Measurements from ENCODE around the gene ZNF385C.

Gene ZNF385C

GRCh38 chr17:42126836-42127235 is 28.6 kb upstream of the ZNF385C start:
- no peak for TF ChIP-seq SPI1 (IDR thresholded peaks at IDR 0.05; ENCODE audit: borderline replicate concordance, low read depth)
- DNase-seq (ENCODE audit: low read depth in 1 of 2, low spot score in 1 of 2), result no peak
- no peak overlapping the region for H3K4me3 ChIP-seq (replicated peaks; ENCODE audit: insufficient read depth, low read length)
- H3K27me3 ChIP-seq (ENCODE audit: insufficient read depth, poor library complexity, severe bottlenecking), result no peaks in the 10 kb centered on the region
- no peak overlapping the region for H3K27ac ChIP-seq (replicated peaks)

- no peak for TF ChIP-seq GABPA (IDR thresholded peaks at IDR 0.05; ENCODE audit: low read depth)
- TF ChIP-seq REST (IDR thresholded peaks at IDR 0.05; ENCODE audit: insufficient replicate concordance, low read depth), result no peak
- TF ChIP-seq CTCF (IDR thresholded peaks at IDR 0.05; ENCODE audit: insufficient read depth, low read length), result no peak
- TF ChIP-seq POLR2AphosphoS5 (IDR thresholded peaks at IDR 0.05; ENCODE audit: low read depth), result no peak
- no peak for TF ChIP-seq SPI1 (IDR thresholded peaks at IDR 0.05; ENCODE audit: borderline replicate concordance, low read depth)
- no peak overlapping the region for H3K4me3 ChIP-seq (replicated peaks; ENCODE audit: insufficient read depth, low read length)
- no peak for DNase-seq (ENCODE audit: low read depth in 1 of 2, low spot score in 1 of 2)
- no peaks in the 10 kb centered on the region for H3K27me3 ChIP-seq (ENCODE audit: insufficient read depth, poor library complexity, severe bottlenecking)
- H3K27ac ChIP-seq (replicated peaks), result no peak overlapping the region
Observed at GRCh38 chr17:42125565-42125964, 27.3 kb upstream of the ZNF385C start.

- no peak for TF ChIP-seq SPI1 (IDR thresholded peaks at IDR 0.05; ENCODE audit: borderline replicate concordance, low read depth)
- TF ChIP-seq CTCF (IDR thresholded peaks at IDR 0.05; ENCODE audit: insufficient read depth, low read length), result no peak
- H3K4me3 ChIP-seq (replicated peaks; ENCODE audit: insufficient read depth, low read length), result no peak overlapping the region
- H3K27ac ChIP-seq (replicated peaks), result no peak overlapping the region
- DNase-seq (ENCODE audit: low read depth in 1 of 2, low spot score in 1 of 2), result no peak
- no peaks in the 10 kb centered on the region for H3K27me3 ChIP-seq (ENCODE audit: insufficient read depth, poor library complexity, severe bottlenecking)
Observed at GRCh38 chr17:42124256-42124655, 26.0 kb upstream of the ZNF385C start.

GRCh38 chr17:42122371-42123303 is 24.4 kb upstream of the ZNF385C start, which contains the start of gene HSPB9:
TSS of gene HSPB9 (plus strand) at chr17:42122804. CDS start at chr17:42122851, 47 bp downstream.
- no peak within 1 kb of the TSS for H3K4me3 ChIP-seq (replicated peaks; ENCODE audit: insufficient read depth, low read length)
- no peaks in the 10 kb centered on the region for H3K27me3 ChIP-seq (ENCODE audit: insufficient read depth, poor library complexity, severe bottlenecking)
- peak within 1 kb of the TSS; percentile 76 for H3K27ac ChIP-seq (replicated peaks)
- TF ChIP-seq CTCF (IDR thresholded peaks at IDR 0.05; ENCODE audit: insufficient read depth, low read length) (no peak), REST (IDR thresholded peaks at IDR 0.05; ENCODE audit: insufficient replicate concordance, low read depth) (no peak), GABPA (IDR thresholded peaks at IDR 0.05; ENCODE audit: low read depth) (no peak), POLR2AphosphoS5 (IDR thresholded peaks at IDR 0.05; ENCODE audit: low read depth) (no peak), SPI1 (IDR thresholded peaks at IDR 0.05; ENCODE audit: borderline replicate concordance, low read depth) (no peak)
- no peak for DNase-seq (ENCODE audit: low read depth in 1 of 2, low spot score in 1 of 2)
